ENCODE data around the gene FNTB. TPM values are rescaled to one million over a fixed set of nuclear protein-coding genes. Genes with fewer than 3 reads are reported as not detected.

FNTB gene
- total RNA-seq, 2 donors from 2014 or later: 12.1 to 20.7 TPM

GRCh38 chr14:65106316-65106715 is 119.6 kb downstream of the FNTB start:
- H3K36me3 ChIP-seq: no peaks in the 10 kb centered on the region
- H3K4me1 ChIP-seq: no peaks in the 10 kb centered on the region
- H3K27ac ChIP-seq: no peak overlapping the region
- H3K4me3 ChIP-seq: no peak overlapping the region
- no peaks in the 10 kb centered on the region for H3K27me3 ChIP-seq
- H3K9me3 ChIP-seq: no peaks in the 10 kb centered on the region
- intact Hi-C loops (cut with DNase I): no loop called here
- no peak overlapping the region for H3K9ac ChIP-seq (ENCODE audit: low read depth in 2 of 2, low read length in 2 of 2)
- no peak for TF ChIP-seq CTCF (IDR thresholded peaks at IDR 0.05)
- DNase-seq: no peak

GRCh38 chr14:65106736-65107135 is 120.0 kb downstream of the FNTB start:
- intact Hi-C loops (cut with DNase I): no loop called here
- Histone ChIP-seq H3K9me3 (no peaks in the 10 kb centered on the region), H3K27ac (no peak overlapping the region), H3K9ac (ENCODE audit: low read depth in 2 of 2, low read length in 2 of 2) (no peak overlapping the region), H3K4me3 (no peak overlapping the region), H3K4me1 (no peaks in the 10 kb centered on the region), H3K27me3 (no peaks in the 10 kb centered on the region), H3K36me3 (no peaks in the 10 kb centered on the region)
- no peak for DNase-seq
- TF ChIP-seq CTCF (IDR thresholded peaks at IDR 0.05): no peak

GRCh38 chr14:65107200-65107599 is 120.5 kb downstream of the FNTB start:
- H3K9ac ChIP-seq (ENCODE audit: low read depth in 2 of 2, low read length in 2 of 2): no peak overlapping the region
- no peaks in the 10 kb centered on the region for H3K9me3 ChIP-seq
- no peaks in the 10 kb centered on the region for H3K27me3 ChIP-seq
- intact Hi-C loops (cut with DNase I): no loop called here
- no peak for DNase-seq
- no peak overlapping the region for H3K27ac ChIP-seq
- H3K36me3 ChIP-seq: no peaks in the 10 kb centered on the region
- no peak for TF ChIP-seq CTCF (IDR thresholded peaks at IDR 0.05)
- no peak overlapping the region for H3K4me3 ChIP-seq
- no peaks in the 10 kb centered on the region for H3K4me1 ChIP-seq

GRCh38 chr14:65109357-65109756 is 122.7 kb downstream of the FNTB start:
- Histone ChIP-seq H3K4me3 (no peak overlapping the region), H3K4me1 (no peaks in the 10 kb centered on the region), H3K9ac (ENCODE audit: low read depth in 2 of 2, low read length in 2 of 2) (no peak overlapping the region), H3K9me3 (no peaks in the 10 kb centered on the region), H3K27ac (no peak overlapping the region), H3K27me3 (no peaks in the 10 kb centered on the region), H3K36me3 (no peaks in the 10 kb centered on the region)
- DNase-seq: no peak
- TF ChIP-seq CTCF (IDR thresholded peaks at IDR 0.05): no peak
- intact Hi-C loops (cut with DNase I): no loop called here

DNA sequence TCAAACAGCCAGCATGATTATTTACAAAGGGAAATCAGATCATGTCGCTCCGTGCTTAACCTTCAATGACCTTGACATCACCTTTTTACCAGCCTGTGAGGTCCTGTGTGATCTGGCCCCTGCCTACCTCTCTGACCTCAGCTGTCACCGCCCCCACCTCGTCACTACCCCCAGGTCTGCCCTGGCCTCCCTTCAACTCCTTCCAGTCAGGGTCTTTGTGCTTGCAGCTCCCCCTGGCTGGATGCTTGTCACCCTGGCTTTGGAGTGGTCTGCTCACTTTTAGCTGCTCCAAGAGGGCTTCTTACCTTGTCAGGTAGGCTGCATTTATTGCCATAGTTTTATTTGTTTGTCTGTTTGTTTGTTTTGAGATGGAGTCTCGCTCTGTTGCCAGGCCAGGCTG is 123.8 kb downstream of the FNTB start:
- no peaks in the 10 kb centered on the region for H3K36me3 ChIP-seq
- no peaks in the 10 kb centered on the region for H3K9me3 ChIP-seq
- no peak for TF ChIP-seq CTCF (IDR thresholded peaks at IDR 0.05)
- no peaks in the 10 kb centered on the region for H3K4me1 ChIP-seq
- H3K4me3 ChIP-seq: no peak overlapping the region
- intact Hi-C loops (cut with DNase I): no loop called here
- no peak for DNase-seq
- H3K9ac ChIP-seq (ENCODE audit: low read depth in 2 of 2, low read length in 2 of 2): no peak overlapping the region
- no peak overlapping the region for H3K27ac ChIP-seq
- no peaks in the 10 kb centered on the region for H3K27me3 ChIP-seq

Small RNA genes lying within 50 kb of the gene (microRNA-seq; reads per million reads assigned to microRNA genes)
- gene MIR4706: not detected

Other genes starting within 250 kb of the FNTB start
- gene SPTB, start 107.0 kb upstream of the FNTB start, total RNA-seq: under 1 TPM; 0.42 to 0.52 TPM
- 10 to 100 TPM; 46.5 to 57.7 TPM for gene CHURC1, start 72.4 kb upstream of the FNTB start, total RNA-seq
- gene GPX2, start 44.1 kb upstream of the FNTB start, total RNA-seq: 100 to 1,000 TPM; 489 to 682 TPM
- gene RAB15, start 14.6 kb upstream of the FNTB start, total RNA-seq: 10 to 100 TPM; 33.3 to 43.8 TPM
- 100 to 1,000 TPM in 1 of 2 donors, 10 to 100 TPM in 1; 91.1 to 107 TPM for gene MAX, start 115.6 kb downstream of the FNTB start, total RNA-seq

All from colonic mucosa (tissue), 4 donors.